ENCODE measurements around the gene PPARD.
A peak's percentile ranks its signal among the peaks of the same experiment; 100 is the strongest.

Gene PPARD

DNA sequence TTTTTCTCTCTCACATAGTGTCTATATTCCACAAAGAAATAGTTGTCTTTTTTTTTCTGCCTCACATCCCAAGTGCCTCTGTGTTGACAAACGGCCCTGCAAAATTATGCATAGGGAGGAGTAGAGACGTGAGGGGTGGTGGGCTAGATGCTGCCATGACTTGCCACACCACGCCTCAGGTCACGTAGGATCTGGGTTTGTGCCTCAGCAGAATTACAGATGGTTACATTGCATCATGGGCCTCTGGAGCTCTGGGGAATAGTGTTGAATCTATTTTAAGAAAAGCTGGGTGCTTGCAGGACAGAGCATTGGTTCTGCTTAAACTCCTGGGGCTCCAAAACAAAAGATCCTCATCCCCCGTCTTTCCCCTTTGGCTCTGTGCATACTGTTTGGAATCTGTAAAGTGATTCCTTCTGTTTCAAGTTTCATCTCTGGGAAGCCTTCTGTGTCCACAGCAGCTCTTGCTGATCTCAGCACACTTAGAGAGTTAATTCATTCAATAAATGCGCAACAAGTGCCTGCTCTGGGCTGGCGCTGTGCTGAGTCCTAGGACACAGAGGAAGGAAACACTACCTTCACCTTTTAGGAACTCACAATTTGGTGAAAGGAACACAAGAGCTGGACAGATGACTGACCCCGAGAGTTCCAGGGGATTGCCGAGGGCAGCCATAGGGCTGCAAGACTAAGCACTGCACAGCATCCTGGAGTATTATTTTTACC lies 112.2 kb downstream of the PPARD start:
- TF ChIP-seq, protein P1, sequence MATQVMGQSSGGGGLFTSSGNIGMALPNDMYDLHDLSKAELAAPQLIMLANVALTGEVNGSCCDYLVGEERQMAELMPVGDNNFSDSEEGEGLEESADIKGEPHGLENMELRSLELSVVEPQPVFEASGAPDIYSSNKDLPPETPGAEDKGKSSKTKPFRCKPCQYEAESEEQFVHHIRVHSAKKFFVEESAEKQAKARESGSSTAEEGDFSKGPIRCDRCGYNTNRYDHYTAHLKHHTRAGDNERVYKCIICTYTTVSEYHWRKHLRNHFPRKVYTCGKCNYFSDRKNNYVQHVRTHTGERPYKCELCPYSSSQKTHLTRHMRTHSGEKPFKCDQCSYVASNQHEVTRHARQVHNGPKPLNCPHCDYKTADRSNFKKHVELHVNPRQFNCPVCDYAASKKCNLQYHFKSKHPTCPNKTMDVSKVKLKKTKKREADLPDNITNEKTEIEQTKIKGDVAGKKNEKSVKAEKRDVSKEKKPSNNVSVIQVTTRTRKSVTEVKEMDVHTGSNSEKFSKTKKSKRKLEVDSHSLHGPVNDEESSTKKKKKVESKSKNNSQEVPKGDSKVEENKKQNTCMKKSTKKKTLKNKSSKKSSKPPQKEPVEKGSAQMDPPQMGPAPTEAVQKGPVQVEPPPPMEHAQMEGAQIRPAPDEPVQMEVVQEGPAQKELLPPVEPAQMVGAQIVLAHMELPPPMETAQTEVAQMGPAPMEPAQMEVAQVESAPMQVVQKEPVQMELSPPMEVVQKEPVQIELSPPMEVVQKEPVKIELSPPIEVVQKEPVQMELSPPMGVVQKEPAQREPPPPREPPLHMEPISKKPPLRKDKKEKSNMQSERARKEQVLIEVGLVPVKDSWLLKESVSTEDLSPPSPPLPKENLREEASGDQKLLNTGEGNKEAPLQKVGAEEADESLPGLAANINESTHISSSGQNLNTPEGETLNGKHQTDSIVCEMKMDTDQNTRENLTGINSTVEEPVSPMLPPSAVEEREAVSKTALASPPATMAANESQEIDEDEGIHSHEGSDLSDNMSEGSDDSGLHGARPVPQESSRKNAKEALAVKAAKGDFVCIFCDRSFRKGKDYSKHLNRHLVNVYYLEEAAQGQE (IDR thresholded peaks at IDR 0.05; ENCODE audit: insufficient replicate concordance, low read depth), result no peak
- TF ChIP-seq CTCF (IDR thresholded peaks at IDR 0.05; ENCODE audit: insufficient read depth, low read length), result no peak
- H3K4me3 ChIP-seq (replicated peaks; ENCODE audit: insufficient read depth, low read length), result peak overlapping the region; percentile 13
- 0 out of 2 replicates have a peak overlapping the region, but pooled peaks have one; percentile 11 for H3K27ac ChIP-seq (replicated peaks)
- no peaks in the 10 kb centered on the region for H3K27me3 ChIP-seq (ENCODE audit: insufficient read depth, poor library complexity, severe bottlenecking)
- peak in 1 of 2 experiments; percentile 48 for DNase-seq (ENCODE audit: low read depth in 1 of 2, low spot score in 1 of 2)

DNA sequence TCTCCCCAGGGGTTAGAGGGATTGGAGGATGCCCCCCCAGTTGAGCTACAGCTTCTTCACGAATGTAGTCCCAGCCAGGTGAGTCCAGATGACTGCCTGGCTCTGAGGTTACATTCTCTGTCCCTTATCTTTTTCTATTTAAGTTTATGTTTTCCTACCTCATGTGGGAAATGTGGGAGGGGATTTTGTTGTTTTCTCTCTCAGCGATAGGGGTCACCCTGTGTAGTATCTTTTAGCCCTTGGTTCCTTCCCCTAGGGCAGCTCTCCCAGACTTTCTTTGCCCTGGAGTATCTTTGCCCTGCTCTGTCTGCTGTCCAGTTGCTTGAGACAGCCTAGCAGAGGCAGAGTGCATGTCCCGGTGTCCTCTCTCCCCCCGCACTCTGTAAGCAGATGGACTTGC lies 115.5 kb downstream of the PPARD start:
- H3K4me3 ChIP-seq (replicated peaks; ENCODE audit: insufficient read depth, low read length), result no peak overlapping the region
- TF ChIP-seq SPI1 (IDR thresholded peaks at IDR 0.05; ENCODE audit: borderline replicate concordance, low read depth) (no peak), POLR2AphosphoS5 (IDR thresholded peaks at IDR 0.05; ENCODE audit: low read depth) (no peak), CTCF (IDR thresholded peaks at IDR 0.05; ENCODE audit: insufficient read depth, low read length) (no peak), GABPA (IDR thresholded peaks at IDR 0.05; ENCODE audit: low read depth) (no peak)
- TF ChIP-seq, protein P1 (IDR thresholded peaks at IDR 0.05; ENCODE audit: insufficient replicate concordance, low read depth), result no peak
- H3K27me3 ChIP-seq (ENCODE audit: insufficient read depth, poor library complexity, severe bottlenecking), result no peaks in the 10 kb centered on the region
- no peak for DNase-seq (ENCODE audit: low read depth in 1 of 2, low spot score in 1 of 2)
- no peak overlapping the region for H3K27ac ChIP-seq (replicated peaks)

GRCh38 chr6:35461270-35461669 lies 118.9 kb downstream of the PPARD start:
- TF ChIP-seq POLR2AphosphoS5 (IDR thresholded peaks at IDR 0.05; ENCODE audit: low read depth), result no peak
- TF ChIP-seq CTCF (IDR thresholded peaks at IDR 0.05; ENCODE audit: insufficient read depth, low read length), result no peak
- TF ChIP-seq SPI1 (IDR thresholded peaks at IDR 0.05; ENCODE audit: borderline replicate concordance, low read depth), result no peak
- TF ChIP-seq, protein P1 (IDR thresholded peaks at IDR 0.05; ENCODE audit: insufficient replicate concordance, low read depth), result no peak
- no peak for TF ChIP-seq GABPA (IDR thresholded peaks at IDR 0.05; ENCODE audit: low read depth)
- no peak for DNase-seq (ENCODE audit: low read depth in 1 of 2, low spot score in 1 of 2)
- no peaks in the 10 kb centered on the region for H3K27me3 ChIP-seq (ENCODE audit: insufficient read depth, poor library complexity, severe bottlenecking)
- H3K27ac ChIP-seq (replicated peaks), result no peak overlapping the region
- H3K4me3 ChIP-seq (replicated peaks; ENCODE audit: insufficient read depth, low read length), result no peak overlapping the region

All from HL-60 (cell line).